Body of pancreas (tissue), 4 donors: ENCODE measurements around the gene EPHB1.

Experiments used
- CTCF ChIP-seq, 7 experiments: fragments of 450-650 bp in 4 of 7; fragments of 200-600 bp in 3 of 7; sonication (generic) in 3 of 7; IDR thresholded peaks; one replicate each; pipeline ENCODE4 v1.5.1; 2016 to 2019; ENCODE audit warnings: antibody characterized with exemption in 7 of 7
- POLR2A ChIP-seq, 3 donors: fragments of 450-650 bp; IDR thresholded peaks; one replicate each; pipeline ENCODE4 v1.6.1; 2016; ENCODE audit warnings: antibody characterized with exemption in 3 of 3, mild to moderate bottlenecking in 2 of 3

DNA sequence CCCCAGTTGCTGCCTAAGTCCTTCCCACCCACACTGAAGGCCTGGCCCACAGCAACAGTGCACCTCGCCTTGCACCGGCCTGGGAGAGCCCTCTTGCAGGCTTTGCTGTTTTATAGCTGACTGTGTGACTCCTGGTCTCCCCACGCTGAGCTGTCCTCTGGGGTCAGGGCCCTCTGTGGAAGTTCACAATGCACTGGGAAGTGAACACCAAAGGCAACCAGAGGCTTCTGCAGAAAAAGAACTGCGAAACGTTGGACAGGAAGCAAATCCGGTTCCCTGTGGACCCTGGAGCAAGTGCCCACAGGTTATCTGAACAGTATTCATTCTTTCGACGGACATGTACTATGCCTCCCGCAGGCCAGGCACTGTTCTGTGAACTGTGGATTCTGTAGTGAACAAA, 737 bp upstream of the EPHB1 start:
- TF ChIP-seq CTCF (IDR thresholded peaks at IDR 0.05), result no peak
- TF ChIP-seq POLR2A (IDR thresholded peaks at IDR 0.05), result no peak
